ENCODE measurements around the gene ASB18. TPM values are rescaled to one million over a fixed set of nuclear protein-coding genes. Genes with fewer than 3 reads are reported as not detected.

Gene ASB18
- polyA plus RNA-seq, 3 donors, result not detected

DNA sequence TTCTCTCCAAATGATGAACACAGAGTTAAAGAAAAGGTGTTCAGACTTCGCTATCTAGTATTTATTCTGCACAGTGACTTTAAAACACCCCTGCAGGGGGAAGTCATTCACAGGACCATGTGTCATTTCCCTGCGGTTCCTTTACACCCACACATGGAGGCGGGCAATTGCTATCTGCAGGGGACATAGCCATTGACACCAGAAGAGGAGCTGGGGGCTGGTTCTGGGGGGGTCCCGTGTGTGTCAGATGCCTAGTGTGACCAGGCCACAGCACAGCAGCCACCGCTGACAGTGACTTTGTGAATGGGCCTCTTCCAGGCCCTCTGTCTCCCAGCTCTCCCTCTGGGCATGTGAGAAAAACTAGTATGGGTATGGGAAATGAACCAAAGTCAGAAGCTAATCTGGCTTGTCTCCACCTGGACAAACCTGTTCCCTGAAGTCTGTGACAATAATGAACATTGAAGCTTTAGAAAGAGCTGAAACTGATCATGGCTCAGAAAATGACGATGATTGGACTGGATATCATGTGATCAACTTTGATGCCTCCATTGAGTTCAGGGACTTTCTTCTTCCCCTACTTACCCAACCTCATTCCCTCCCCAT is 88.6 kb downstream of the ASB18 start:
- Mint-ChIP-seq H3K4me1 (no peaks in the 10 kb centered on the region), H3K36me3 (peaks cover 0 to 1% of the 10 kb centered on the region in 2 donors), H3K27me3 (ENCODE audit: low read depth in 3 of 3) (peaks cover 83 to 98% (median 92%) of the 10 kb centered on the region in 3 donors), H3K9me3 (peaks cover 0 to 40% (median 13%) of the 10 kb centered on the region in 7 donors), H3K4me3 (peak overlapping the region in 1 of 2 donors; percentile 59), H3K27ac (no peak overlapping the region)
- no CpG with 5 or more reads among the region's 6 CpGs for WGBS (ENCODE audit: insufficient coverage)
- H3K4me1 ChIP-seq (ENCODE audit: control insufficient read depth in 1 of 2, insufficient read depth in 2 of 2, low read length in 2 of 2), result no peaks in the 10 kb centered on the region
- H3K4me2 ChIP-seq (replicated peaks; ENCODE audit: extremely low read depth, low read length, poor library complexity, severe bottlenecking), result no peak overlapping the region
- intact Hi-C loops (cut with micrococcal nuclease), result no loop called here
- TF ChIP-seq, protein P1, sequence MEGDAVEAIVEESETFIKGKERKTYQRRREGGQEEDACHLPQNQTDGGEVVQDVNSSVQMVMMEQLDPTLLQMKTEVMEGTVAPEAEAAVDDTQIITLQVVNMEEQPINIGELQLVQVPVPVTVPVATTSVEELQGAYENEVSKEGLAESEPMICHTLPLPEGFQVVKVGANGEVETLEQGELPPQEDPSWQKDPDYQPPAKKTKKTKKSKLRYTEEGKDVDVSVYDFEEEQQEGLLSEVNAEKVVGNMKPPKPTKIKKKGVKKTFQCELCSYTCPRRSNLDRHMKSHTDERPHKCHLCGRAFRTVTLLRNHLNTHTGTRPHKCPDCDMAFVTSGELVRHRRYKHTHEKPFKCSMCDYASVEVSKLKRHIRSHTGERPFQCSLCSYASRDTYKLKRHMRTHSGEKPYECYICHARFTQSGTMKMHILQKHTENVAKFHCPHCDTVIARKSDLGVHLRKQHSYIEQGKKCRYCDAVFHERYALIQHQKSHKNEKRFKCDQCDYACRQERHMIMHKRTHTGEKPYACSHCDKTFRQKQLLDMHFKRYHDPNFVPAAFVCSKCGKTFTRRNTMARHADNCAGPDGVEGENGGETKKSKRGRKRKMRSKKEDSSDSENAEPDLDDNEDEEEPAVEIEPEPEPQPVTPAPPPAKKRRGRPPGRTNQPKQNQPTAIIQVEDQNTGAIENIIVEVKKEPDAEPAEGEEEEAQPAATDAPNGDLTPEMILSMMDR (IDR thresholded peaks at IDR 0.05), result no peak
- no peak overlapping the region for H2AFZ ChIP-seq (ENCODE audit: insufficient read depth, low read depth, low read length, poor library complexity, severe bottlenecking)
- no peaks in the 10 kb centered on the region for H3K36me3 ChIP-seq (replicated peaks in 1 of 2; ENCODE audit: control insufficient read depth in 1 of 2, insufficient read depth in 2 of 2, low read length in 2 of 2)
- no peak overlapping the region for H3K4me3 ChIP-seq (replicated peaks in 1 of 3; ENCODE audit: low read depth in 2 of 3, low read length in 3 of 3)
- peaks cover 3 to 77% of the 10 kb centered on the region in 2 donors for H3K9me3 ChIP-seq (replicated peaks in 1 of 2; ENCODE audit: control insufficient read depth in 1 of 2, insufficient read depth in 1 of 2, low read length in 2 of 2)
- no peak for DNase-seq
- H3K9ac ChIP-seq (ENCODE audit: insufficient read depth, low read length, poor library complexity, severe bottlenecking), result no peak overlapping the region
- H3K27me3 ChIP-seq (ENCODE audit: control insufficient read depth in 2 of 2, insufficient read depth in 2 of 2, low read length in 2 of 2), result peaks cover 93 to 100% of the 10 kb centered on the region in 2 donors
- H3K79me2 ChIP-seq (ENCODE audit: insufficient read depth, low read length), result no peaks in the 10 kb centered on the region
- H3K27ac ChIP-seq (ENCODE audit: low read depth in 1 of 2, low read length in 2 of 2), result no peak overlapping the region
- no peaks in the 10 kb centered on the region for H4K20me1 ChIP-seq (ENCODE audit: insufficient read depth, low read length)

DNA sequence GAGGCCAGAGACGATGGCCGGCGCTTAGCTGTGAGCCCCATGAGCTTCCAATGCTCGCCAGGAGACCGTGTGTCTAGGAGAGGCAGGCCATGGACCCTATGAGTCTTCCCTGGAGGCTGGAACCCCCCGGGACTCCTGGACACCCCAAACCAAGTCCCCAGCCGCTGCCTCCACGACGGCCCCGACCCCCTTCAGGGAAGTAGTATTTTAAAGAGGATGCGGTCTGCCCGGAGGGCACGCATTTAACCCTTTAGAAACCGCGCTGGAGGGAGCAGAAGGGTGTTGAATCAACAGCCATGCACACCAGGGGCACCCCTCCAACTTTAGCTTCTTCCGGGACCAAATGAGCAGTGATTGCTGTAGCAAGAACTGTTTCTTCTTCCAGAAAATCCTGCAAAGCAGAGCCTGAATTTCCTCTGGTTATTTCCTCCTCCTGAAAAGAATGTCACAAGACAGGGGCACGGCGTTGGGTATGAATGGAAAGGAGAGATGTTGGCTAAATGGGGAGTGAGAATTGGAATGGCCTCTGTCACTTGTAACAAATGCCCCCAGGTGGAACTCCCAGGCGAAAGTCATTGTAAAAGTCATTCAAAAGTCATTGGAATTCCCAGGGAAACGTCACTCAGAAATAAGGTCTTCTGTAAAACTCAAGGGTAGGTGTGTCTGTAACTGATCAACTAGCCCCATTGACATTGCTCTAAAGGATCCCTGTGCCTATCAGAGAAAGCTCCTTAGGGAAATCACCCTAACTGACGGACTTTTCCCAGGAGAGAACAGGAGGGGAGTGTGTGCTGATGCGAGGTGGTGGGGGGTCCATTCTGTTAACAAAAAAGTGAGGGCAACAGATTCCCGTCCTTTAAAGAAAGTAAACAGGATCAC is 90.2 kb downstream of the ASB18 start:
- intact Hi-C loops (cut with micrococcal nuclease), result no loop called here
- Mint-ChIP-seq H3K4me3 (peak overlapping the region in 1 of 2 donors; percentile 26), H3K27ac (no peak overlapping the region), H3K4me1 (no peaks in the 10 kb centered on the region), H3K27me3 (ENCODE audit: low read depth in 3 of 3) (peaks cover 87 to 99% (median 94%) of the 10 kb centered on the region in 3 donors), H3K9me3 (peaks cover 0 to 44% (median 22%) of the 10 kb centered on the region in 7 donors), H3K36me3 (peaks cover 0 to 6% of the 10 kb centered on the region in 2 donors)
- Histone ChIP-seq H3K36me3 (replicated peaks in 1 of 2; ENCODE audit: control insufficient read depth in 1 of 2, insufficient read depth in 2 of 2, low read length in 2 of 2) (no peaks in the 10 kb centered on the region), H3K4me3 (replicated peaks in 1 of 3; ENCODE audit: low read depth in 2 of 3, low read length in 3 of 3) (no peak overlapping the region), H2AFZ (ENCODE audit: insufficient read depth, low read depth, low read length, poor library complexity, severe bottlenecking) (no peak overlapping the region), H3K9ac (ENCODE audit: insufficient read depth, low read length, poor library complexity, severe bottlenecking) (no peak overlapping the region), H3K27ac (ENCODE audit: low read depth in 1 of 2, low read length in 2 of 2) (no peak overlapping the region), H3K4me1 (ENCODE audit: control insufficient read depth in 1 of 2, insufficient read depth in 2 of 2, low read length in 2 of 2) (no peaks in the 10 kb centered on the region), H3K27me3 (ENCODE audit: control insufficient read depth in 2 of 2, insufficient read depth in 2 of 2, low read length in 2 of 2) (peaks cover 92 to 100% of the 10 kb centered on the region in 2 donors), H4K20me1 (ENCODE audit: insufficient read depth, low read length) (no peaks in the 10 kb centered on the region), H3K4me2 (replicated peaks; ENCODE audit: extremely low read depth, low read length, poor library complexity, severe bottlenecking) (no peak overlapping the region), H3K9me3 (replicated peaks in 1 of 2; ENCODE audit: control insufficient read depth in 1 of 2, insufficient read depth in 1 of 2, low read length in 2 of 2) (peaks cover 3 to 84% of the 10 kb centered on the region in 2 donors), H3K79me2 (ENCODE audit: insufficient read depth, low read length) (no peaks in the 10 kb centered on the region)
- WGBS (ENCODE audit: insufficient coverage), result 4% methylated on average over 14 of the region's 23 CpGs
- TF ChIP-seq, protein P1 (IDR thresholded peaks at IDR 0.05), result no peak
- no peak for DNase-seq
